Tracheal epithelial cell (primary cell): ENCODE results near the gene CELF5. TPM values are rescaled to one million over a fixed set of nuclear protein-coding genes. Genes with fewer than 3 reads are reported as not detected.

Experiments
- total RNA-seq: library from RNA; depleted of rRNA; stranded (reverse); fragments of >200 nt; gene quantifications from 2 replicates; pipeline ENCODE4 v1.2.1, GENCODE V29; 2014

Gene CELF5
- under 0.01 TPM in 1 of 2 replicates, not detected in the other for total RNA-seq

GRCh38 chr19:3224346-3225168, at the start of gene CELF5:
TSS of gene CELF5 (plus strand) at chr19:3224661. CDS start at chr19:3224740, 79 bp downstream.

GRCh38 chr19:3178377-3178972, 46.0 kb upstream of the CELF5 start, which contains the start of gene S1PR4:
TSS of gene S1PR4 (plus strand) at chr19:3178769. CDS start at chr19:3178793, 24 bp downstream.

GRCh38 chr19:3185461-3186159, 38.9 kb upstream of the CELF5 start, which contains the start of gene NCLN:
TSS of gene NCLN (plus strand) at chr19:3185930. CDS start at chr19:3186031, 101 bp downstream.

Other genes with a start within 250 kb of the CELF5 start
- 1.2 TPM in 1 of 2 replicates, not detected in the other for gene TLE6, start 247.1 kb upstream of the CELF5 start, total RNA-seq
- gene TLE2, start 195.4 kb upstream of the CELF5 start, total RNA-seq: 1.4 and 2.6 TPM in 2 replicates
- 94.2 and 123 TPM in 2 replicates for gene TLE5, start 162.2 kb upstream of the CELF5 start, total RNA-seq
- gene GNA11, start 130.3 kb upstream of the CELF5 start, total RNA-seq: 44.3 and 63.6 TPM in 2 replicates
- 98.0 and 207 TPM in 2 replicates for gene GNA15, start 88.6 kb upstream of the CELF5 start, total RNA-seq
- 0.24 and 0.85 TPM in 2 replicates for gene S1PR4, start 45.9 kb upstream of the CELF5 start, total RNA-seq
- gene NCLN, start 38.7 kb upstream of the CELF5 start, total RNA-seq: 50.7 and 64.1 TPM in 2 replicates
- gene NFIC, start 141.9 kb downstream of the CELF5 start, total RNA-seq: 18.6 and 30.5 TPM in 2 replicates